HG03139 (cell line): ENCODE data around the gene RPTOR.

Source experiments
- ATAC-seq: cut with Tn5 transposase; IDR thresholded peaks from one replicate; pipeline ENCODE4 v1.9.1; 2021; ENCODE audit not compliant: unreplicated experiment

Gene RPTOR

DNA sequence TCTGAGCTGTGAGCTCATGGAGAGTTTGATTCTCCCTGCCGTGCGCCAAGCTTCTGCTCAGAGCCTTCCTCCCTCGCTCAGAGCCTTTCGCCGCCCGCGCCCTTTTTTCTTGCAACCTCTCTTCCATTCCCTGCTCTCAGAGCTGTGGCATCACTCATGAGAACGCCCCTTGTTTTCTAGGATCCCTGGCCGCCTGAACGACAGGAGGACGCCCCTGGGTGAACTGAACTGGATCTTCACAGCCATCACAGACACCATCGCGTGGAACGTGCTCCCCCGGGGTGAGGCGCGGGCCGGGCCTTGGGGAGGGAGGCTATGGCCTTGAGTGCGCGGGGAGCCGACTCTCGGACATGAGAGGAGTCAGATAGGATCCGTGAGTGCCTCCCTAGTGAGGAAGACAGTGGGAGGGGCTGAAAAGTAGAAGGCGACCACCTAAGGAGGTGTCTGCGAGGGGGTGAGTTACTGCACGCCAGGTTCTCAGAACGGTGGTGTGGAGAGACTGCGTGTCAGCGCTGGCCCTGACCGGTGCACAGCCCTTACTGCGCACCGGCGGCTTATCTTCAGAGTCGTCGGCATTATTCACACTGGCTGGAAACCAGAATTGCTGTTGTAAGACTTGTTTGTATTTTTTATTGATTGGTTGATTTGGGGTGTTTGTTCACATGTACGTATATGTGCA lies 277.5 kb downstream of the RPTOR start:
- no peak for ATAC-seq

DNA sequence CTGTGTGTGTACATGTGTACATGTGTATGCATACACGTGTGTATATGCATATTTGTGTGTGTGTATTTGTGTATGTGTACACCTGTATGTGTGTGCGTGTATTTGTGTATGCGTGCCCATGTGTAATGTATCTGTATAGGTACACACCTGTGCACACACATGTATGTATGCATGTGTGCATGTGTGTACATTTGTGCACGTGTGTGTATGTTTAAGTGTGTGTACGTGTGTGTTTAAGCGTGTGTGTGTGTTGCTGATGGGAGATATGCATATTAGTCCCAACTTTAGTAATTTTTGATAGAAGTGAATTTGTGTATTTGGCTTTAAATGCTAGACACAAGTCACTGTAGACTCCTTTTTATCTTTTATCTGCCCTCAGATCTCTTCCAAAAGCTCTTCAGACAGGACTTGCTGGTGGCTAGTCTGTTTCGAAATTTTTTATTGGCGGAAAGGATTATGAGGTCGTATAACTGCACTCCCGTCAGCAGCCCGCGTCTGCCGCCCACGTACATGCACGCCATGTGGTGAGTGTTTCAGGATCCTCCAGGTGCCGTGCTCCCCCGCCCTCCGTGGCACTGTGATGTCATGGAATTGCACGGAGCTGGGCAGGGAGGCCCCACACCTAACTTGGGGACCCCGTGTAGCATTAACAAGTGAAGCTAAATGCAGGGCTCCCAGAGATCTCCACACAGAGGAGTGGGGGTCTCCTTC lies 278.2 kb downstream of the RPTOR start:
- no peak for ATAC-seq

DNA sequence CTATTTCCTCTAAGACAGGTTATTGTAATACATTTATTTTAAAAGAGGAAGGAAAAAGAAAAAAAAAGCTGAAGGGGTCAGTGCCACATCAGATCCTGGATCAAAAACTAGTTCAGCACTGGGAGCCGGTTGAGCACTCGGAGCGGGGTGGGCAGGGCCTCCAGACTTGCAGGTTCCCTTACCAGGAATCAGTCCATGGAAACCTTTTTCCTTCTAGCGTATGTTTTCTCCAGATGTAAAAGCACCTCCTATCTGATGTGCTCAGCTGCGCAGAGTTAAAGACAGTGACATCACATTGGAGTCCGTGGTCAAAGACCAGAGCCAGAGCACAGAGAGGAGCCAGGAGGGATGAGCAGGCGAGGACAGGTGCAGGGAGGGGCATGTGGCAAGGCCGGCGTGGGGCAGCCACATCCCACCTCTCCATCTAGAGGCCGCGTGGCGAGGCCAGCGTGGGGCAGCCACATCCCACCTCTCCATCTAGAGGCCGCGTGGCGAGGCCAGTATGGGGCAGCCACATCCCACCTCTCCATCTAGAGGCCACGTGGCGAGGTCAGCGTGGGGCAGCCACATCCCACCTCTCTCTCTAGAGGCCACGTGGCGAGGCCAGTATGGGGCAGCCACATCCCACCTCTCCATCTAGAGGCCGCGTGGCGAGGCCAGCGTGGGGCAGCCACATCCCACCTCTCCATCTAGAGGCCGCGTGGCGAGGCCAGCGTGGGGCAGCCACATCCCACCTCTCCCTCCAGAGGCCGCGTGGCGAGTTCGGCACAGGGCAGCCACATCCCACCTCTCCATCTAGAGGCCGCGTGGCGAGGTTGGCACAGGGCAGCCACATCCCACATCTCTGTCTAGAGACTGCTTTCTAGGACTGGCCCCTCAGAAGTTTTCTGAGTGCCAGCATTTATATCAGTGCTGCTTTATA lies 280.2 kb downstream of the RPTOR start:
- ATAC-seq: no peak

DNA sequence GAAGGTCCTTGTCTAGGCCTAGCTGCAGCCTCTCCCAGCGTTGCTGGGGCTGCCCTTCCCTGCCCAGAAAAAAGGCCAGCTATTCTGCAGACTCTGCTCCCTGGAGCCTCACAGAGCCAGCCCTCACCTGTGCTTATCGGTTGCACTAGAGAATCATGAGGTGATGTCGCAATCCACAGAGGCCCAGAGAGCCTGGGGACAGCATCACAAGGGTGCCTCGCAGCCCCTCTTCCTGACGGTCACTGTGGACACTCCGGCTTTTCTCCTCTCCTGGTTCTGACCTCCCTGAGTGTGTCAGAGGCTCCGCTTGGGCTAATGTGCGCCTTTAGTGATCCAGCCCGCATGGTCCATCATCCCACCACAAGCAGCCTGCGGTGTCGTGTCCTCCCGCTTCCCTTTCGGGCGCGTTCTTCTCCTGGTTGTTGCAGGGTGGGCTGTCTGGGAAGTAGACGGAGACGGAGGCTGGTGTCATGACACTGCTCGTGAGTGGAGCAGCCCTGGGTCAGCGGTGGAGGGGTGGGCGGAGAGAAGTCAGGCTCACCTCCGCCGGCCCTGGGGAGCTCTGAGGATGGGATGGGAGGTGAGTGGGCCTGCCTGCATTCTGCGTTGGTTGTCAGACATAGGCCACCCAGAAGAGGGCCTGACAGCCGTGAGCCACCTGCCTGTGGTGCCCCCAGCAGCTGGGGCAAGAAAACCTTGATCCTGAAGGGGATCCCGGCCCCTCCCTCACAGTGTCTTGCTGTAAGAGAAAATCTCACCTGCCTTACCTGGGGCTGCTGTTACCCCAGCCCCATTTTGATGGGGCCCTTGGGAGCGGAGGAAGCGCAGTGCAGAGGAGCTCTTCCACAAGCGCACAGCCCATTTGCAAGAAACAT lies 281.1 kb downstream of the RPTOR start:
- ATAC-seq: no peak

DNA sequence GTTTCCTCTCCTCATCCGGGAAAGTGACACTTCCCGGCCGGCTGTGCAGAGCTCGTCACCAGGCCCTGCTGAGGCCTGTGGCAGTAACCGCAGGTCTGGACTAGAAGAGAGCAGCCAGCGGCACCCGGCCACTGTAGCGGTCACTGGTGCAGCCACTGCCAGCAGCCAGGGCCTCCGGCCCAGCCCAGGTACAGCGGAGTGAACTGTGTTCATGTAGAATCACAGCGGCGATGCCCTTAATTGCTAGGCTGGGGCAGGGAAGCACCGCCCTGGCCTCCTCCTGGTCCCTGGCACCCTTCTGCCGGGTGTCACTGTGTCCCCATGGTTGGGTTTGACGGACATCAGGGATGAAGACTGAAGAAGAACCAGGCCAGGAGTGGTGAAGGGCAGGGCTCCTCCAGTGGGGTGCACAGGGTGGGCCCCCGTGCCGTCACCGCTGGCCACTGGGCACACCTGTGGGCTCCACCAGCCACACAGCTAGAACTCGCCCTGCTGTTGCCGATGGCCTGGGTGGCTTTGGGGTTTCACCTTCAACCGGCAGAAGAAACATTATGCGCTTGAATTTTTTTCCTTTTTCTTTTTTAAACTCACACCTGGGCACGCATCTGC lies 281.8 kb downstream of the RPTOR start:
- no peak for ATAC-seq

DNA sequence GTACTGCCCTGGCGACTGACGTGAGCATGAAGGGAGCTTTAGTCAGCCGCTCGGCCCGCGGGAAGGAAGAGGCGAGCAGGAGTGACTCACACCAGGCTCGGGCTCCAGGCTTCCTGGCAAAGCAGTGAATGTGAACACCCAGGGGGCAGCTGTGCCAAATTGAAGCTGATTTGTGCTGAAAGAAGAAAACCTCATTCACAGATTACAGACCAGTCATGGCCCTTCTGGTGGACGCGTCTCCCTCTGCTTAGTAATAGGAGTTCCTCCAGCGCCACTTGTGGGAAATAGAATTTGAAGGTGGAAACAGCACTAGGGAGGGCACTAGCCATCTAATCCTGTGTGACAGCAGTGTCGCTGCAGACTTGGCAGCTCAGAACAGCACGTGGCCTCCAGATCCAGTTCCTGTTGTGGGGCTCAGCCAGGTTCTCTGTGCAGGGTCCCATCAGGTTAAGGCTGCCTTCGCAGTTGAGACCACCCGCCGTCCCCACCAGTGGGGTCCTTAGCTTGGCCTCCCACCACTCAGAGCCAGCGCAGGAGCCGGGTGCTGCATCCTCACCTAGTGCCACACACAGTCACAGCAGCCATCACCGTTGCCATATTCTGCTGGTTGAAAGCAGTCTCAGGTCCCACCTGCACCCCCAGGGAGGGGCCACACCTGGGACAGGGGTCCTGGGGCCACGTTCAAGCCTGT lies 282.5 kb downstream of the RPTOR start:
- no peak for ATAC-seq

DNA sequence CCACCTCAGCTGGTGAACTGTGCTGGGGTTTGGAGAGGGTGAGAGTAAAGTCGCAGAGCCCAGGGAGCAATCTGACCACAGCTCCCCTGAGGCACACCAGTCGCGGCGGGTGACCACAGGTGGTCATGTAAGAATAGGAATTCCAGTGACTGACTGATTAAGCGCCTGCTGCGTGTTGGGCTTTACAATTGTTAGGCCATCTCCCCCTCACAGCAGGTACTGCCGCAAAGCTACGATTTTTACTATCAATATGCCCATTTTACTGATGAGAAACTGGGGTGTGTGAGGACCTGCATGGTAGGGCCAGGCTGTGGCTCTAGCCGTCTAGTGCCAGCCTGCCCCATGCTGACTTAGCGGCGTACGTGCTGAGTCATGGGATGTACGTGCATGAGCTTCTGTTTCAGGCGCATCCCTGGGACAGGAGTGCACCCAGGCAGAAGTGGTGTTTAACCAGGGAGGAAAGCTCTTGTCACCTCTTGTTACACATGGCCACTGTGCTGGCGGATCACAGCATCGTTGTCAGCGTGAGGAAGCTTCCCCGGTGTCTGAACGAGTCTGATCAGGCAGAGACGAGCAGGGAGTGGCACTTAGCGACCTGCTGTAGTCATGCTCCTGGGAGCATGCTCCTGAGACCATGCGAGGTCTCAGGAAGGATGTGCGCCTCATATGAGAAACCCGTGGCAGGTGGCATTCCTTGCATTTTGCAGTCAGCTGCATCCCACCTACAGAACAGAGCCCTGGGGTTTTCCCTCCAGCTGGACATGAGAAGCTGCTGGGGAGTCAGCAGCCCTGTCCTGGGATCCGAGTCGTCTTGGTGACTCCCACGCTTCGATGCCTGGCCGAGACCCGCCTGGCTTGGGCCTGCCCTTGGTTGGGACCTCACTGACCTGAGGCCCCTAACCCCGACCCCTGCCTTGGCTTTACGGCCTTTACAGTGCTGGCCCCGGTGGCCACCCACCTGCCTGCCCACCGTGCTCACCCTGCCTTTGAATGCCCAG lies 283.3 kb downstream of the RPTOR start:
- no peak for ATAC-seq

DNA sequence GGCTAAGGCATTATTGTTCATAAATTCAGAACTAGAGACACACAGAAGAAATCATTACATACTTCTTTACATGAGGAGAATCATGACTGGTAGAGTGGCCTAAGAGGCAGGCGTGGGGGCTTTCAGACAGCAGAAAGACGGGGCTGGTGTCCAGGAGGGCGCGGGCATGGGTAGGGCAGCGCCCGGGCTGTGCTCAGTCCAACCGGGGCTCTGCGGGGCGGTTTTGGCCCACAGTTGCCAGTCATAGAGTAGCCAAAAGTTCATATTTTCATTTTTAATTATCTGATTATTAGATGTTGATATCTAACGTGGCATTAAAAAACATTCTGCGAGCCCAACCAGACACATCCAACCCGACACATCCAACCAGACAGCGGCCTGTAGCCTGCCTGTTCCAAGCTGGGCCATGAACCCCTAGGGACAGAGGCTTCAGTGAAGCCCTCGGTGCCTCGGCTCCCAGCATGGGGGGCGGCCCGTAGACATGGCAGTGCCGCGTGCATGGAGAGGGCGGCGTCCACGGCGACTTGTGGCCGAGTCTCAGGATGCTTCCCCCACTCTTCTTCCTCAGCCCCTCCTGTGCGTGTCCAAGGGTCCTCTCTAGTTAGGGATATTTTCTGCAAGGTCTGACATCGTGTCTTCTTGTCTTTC lies 284.7 kb downstream of the RPTOR start:
- no peak for ATAC-seq

DNA sequence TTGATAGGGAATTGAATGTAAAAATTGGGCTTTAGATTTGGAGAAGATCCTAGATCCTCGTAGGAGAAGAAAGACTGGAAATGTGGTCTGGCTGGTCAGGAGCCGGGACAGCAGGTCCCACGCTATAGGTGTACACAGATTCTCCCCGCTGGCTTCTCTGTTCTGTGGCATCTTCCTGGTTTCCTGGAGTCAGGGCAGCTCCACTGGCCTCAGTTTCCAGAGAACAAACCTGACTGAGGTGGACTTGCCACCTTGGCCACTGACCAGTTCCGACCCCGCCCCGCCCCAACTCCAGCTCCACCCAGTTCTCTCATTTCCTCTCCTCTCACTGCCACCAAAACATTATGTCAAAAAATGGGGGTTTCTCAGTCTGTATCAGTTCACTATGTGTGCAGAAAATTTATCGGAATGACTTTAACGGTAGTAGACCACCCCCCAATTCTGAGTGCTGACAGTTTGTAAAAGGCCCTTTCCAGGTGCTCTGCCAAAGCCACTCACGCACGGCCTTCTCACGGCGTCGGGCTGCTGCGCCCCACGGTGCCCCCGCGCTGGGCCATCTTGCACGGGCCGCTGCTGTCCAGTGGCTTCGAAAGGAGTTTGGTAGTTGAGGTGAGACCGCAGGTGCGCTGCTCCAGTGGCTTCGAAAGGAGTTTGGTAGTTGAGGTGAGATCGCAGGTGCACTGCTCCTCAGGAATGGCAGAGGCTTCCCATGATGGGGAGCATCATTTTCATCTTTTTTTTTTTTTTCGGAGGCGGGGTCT lies 285.6 kb downstream of the RPTOR start:
- ATAC-seq: no peak

DNA sequence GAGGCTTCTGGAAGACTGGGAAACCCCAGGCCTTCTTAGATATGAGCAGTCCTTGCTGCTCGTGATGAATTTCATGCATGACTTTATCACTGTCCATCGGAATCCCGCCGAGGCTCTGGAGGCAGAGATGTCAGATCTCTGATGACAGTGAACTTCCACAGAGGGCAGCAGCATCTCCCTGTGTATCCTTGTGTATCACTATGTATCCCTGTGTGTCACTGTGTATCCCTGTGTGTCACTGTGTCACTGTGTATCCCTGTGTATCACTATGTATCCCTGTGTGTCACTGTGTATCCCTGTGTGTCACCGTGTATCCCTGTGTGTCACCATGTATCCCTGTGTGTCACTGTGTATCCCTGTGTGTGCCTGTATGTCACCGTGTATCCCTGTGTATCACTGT lies 286.9 kb downstream of the RPTOR start:
- ATAC-seq: no peak

DNA sequence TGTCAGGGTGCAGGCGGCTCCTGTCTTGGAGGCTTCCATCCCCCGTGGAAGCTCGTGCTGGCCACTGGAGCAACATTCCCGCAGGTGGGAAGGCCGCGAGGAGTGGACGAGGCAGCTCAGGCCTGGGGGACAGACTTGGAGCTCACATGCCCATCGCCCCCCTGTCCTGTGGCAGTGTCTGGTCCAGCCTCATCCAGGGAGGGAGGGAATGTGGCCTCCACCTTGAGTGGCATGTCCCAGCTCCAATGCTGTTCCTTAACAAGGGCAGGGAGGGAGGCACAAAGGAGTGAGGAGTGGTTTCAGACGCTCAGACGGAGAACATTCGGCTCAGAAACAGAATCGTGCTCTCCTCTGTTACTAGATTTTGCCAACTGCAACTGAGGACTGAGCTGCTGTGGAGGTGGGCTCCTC lies 287.6 kb downstream of the RPTOR start:
- ATAC-seq: no peak

DNA sequence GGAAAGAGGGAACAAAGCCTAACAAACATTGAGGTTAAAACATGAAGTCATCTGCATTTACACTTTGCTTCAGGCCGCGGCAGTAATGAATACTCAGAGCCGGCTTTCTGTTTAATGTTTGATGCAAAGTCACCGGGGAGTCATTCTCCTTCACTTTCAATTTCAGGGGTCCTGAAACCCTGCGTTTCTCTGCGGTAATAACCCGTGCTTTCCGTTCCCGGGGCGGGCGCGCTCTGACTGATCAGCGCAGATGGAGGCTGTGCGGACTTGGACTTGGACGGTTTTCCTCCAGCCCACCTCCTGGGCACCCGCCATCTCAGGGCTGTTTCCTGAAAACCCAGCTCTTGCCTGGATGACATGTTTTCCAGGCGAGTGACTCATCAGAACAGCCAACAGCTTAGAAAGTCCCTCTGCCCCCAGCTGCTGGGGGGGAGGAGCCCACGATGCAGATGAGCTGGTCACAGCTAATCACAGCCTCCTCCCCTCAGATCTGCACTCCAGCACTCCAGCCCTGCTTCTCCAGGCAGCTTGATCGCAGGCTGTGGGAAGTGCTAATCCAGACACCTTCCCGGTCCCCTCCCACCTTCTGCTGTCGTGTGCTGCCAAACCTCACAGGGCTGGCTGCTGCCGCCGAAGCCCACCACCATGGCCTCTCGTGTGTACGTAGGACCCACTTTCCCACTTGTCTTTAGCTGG lies 288.4 kb downstream of the RPTOR start:
- ATAC-seq: peak; percentile 67

DNA sequence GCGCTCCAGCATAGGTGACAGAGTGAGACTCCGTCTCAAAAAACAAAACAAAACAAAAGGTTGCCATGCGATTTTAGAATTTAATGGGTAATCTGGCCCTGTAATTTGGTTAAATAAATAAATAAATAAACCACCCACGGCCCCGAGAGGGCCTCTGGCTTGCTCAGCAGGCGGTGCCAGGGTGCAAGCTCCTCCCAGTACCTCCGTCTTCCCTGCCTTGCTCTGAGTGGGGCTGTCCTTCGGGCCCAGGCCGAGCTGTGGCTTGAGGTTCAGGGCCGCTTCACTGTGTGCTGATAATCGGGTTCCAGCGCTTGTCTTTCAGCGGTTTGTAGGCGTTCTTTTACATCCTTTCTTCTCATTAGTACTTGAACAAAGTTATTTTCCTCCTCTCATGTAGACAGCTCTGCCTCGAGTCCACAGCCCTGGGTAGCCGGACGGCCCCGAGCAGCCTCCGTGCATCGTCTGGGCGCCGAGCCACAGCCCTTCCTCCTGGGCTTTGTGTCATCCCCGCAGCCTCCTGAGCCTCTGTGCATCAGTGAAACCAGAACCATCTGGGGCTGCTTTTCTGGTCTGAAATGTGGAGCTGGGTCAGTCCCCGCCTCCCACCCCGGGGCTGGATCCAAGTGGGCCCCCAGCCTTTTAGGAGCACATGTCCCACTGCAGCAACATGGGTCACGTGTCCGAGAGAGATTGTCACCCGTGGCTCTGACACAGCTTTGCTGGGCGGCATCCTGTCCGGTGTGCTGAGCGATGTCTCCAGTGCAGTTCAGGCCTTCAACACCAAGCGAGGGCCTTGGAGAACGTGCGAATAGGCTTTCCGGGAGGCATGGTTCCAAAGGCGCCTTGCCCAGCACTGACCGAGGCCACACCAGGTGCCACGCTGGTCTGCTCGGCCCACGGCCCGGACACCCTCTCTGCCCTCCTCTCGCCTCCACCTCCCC lies 289.6 kb downstream of the RPTOR start:
- no peak for ATAC-seq

DNA sequence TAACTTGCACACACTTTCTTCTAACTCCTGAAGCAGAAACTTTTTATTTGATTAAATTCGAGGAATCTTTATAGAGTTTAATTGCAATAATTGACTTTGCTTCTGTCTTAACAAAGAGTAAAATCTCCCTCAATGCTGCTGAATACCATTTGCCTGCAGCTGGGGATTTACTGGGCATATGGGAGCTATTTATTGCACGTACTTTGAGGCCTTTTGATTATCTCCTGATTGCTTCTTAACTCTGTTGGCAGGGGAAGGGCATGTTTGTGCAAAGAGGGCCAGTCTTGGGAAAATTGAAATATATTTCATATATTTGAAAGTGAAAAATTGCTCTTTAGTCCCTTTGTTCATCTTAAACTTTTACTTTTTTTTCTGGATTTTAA lies 290.2 kb downstream of the RPTOR start:
- ATAC-seq: no peak

DNA sequence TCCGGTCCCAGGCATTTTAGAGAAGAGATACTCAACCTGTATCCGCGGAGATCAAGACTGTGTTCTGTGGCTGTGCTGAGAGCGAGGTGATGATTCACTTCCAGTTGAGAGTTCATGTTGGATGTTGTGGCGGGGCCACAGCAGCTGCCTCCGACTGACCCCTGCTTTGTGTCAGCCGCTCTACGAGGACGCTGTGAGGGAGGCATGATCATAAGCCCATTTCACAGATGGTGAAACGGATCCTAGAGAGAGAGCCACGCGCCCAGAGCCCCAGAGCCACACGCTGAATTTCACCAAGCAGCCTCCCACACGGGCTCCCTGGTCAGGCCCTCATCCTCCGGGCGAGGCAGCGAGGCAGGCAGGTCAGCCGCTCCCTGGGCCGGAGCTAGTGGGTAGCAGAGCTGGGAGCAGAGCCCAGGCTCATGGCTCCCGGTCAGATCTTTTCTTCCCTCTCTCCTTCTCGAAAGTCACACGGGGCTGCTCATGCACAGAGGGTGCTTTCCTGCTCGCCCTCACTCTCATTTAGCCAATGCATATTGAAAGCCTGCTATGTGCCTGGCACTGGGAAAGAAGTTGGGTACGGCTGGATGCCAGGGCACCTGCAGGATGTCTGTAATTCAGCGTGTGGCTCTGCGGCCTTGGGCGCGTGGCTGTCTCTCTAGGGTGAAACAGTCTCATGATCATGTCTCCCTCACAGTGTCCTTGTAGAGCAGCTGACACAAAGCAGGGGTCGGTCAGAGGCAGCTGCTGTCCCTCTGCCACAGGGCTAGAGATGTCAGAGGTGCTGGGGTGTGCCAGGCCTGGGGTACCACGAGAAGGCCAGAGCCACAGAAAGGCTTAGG lies 291.4 kb downstream of the RPTOR start:
- ATAC-seq: no peak
